Transverse colon (tissue), 4 donors: ENCODE results near the gene DOCK3.

Source experiments
- CTCF ChIP-seq, 5 experiments: fragments of 200-600 bp in 3 of 5; fragments of 450-650 bp in 2 of 5; sonication (generic) in 3 of 5; IDR thresholded peaks; 1 replicate in 2 of 5; 2 replicates in 3 of 5; pipeline ENCODE4 v1.5.1; 2016 to 2017; ENCODE audit warnings: antibody characterized with exemption in 5 of 5, inconsistent platforms in 3 of 5, mild to moderate bottlenecking in 2 of 5, moderate library complexity in 1 of 5
- POLR2A ChIP-seq: fragments of 450-650 bp; IDR thresholded peaks from one replicate; pipeline ENCODE4 v1.6.1; 2016; ENCODE audit warnings: antibody characterized with exemption, mild to moderate bottlenecking, moderate library complexity
- POLR2AphosphoS5 ChIP-seq, 3 donors: sonication (generic); formaldehyde crosslinking; IDR thresholded peaks; one replicate each; pipeline ENCODE4 v1.6.1; 2016; ENCODE audit warnings: antibody characterized with exemption in 3 of 3

DNA sequence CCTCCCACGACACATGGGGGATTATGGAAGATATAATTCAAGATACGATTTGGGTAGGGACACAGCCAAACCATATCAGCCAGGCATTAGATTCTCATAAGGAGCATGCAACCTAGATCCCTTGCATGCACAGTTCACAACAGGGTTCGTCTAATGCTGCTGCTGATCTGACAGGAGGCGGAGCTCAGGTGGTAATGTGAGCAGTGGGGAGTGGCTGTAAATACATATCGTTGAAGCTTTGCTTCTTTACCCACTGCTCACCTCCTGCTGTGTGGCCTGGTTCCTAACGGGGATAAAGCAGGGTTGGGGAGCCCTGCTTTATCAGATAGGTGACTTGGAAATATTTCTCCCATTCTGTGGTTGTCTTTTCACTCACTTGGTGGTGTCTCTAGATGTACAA lies 14.8 kb downstream of the DOCK3 start:
- TF ChIP-seq CTCF (IDR thresholded peaks at IDR 0.05) (no peak), POLR2AphosphoS5 (IDR thresholded peaks at IDR 0.05) (no peak), POLR2A (no peak)
